Amygdala (tissue), 56 donors: ENCODE data around the gene LGMN.
"Not testable (repeated sequence)": the region's sequence is repeated elsewhere in the genome, so short reads cannot be mapped to it uniquely, and the experiment has no call there.

Experiments
- DNase-seq, 56 donors: peaks; one replicate each; lab custom pipeline; 2025; lab: John Stamatoyannopoulos, UW

LGMN gene

DNA sequence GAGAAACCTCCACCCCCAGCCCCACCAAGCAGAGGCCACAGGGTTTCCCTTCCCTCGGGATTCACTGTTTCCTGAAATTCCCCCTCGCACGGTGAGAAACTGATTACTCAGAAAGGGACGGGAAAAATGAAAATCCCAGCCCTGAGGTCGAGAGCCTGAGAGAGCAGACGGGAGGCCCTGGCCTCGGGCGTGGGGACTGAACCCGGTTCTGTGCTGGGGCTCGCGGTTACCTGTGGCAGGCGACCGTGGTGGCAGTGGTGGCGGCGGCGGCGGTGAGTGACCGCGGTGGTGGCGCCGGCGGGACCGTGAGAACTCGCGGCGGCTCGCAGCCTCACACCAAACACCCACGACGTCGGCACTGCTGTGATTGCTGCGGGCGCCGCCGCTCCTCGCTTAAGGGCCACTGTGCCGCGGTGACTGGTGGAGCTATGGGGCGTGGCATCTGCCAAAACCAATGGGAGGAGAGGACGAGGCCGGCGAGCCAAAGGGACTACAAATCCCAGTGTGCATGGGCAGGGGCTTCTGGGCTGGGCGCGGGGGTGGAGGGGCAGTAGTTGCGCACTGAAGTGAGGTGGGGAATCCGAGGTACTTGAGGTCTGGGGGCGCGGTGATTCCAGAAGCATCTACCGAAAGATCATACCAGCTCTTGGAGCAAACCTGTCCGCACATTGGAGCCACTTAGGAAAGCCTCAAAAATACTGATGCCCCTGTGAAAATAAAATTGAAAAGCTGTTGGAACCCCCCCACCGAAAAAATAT is at the start of gene LGMN:
Gene LGMN (minus strand): TSS at position 369 of the 758 bp plus-strand sequence. CDS start 15,841 bp downstream, outside the sequence.
- peak; percentile 26 to 98 (median 95) for DNase-seq

DNA sequence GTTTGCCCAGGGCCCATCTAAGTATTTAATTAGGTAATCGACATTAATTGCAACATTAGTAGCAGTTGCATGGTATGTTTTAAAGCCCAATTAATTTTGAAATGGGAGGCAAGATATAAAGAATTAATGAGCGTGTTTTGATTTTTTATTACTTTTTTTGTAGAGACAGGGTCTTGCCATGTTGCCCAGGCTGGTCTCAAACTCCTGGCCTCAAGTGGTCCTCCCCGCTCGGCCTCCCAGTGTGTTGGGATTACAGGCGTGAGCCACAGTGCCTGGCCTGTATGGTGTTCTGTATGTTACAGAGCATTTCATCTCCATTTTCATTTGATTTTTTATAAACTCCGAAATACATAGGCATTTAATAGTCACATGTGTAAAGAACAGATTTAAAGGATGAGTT is 46.5 kb upstream of the LGMN start:
- DNase-seq = no peak

DNA sequence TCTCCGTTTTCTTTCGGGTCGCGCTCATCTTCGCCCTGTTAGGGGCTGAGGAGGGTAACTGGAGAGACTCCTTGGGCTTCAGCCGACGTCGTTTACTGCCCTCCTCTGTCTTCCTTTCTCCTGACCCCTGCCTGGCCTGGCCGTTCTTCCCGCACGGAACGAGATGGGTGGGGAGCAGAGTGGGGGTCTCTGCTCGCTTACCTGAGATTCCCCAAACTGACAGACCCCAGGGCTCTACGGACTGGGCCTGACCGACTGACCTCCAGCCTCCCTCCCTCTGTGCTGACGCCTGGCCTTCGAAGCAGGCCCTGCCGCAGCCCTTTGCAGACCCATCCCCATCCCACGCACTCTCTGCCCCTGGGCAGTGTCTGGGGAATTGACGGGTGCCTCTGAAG is 46.1 kb upstream of the LGMN start:
- peak in 1 of 56 donors; percentile 16 for DNase-seq

DNA sequence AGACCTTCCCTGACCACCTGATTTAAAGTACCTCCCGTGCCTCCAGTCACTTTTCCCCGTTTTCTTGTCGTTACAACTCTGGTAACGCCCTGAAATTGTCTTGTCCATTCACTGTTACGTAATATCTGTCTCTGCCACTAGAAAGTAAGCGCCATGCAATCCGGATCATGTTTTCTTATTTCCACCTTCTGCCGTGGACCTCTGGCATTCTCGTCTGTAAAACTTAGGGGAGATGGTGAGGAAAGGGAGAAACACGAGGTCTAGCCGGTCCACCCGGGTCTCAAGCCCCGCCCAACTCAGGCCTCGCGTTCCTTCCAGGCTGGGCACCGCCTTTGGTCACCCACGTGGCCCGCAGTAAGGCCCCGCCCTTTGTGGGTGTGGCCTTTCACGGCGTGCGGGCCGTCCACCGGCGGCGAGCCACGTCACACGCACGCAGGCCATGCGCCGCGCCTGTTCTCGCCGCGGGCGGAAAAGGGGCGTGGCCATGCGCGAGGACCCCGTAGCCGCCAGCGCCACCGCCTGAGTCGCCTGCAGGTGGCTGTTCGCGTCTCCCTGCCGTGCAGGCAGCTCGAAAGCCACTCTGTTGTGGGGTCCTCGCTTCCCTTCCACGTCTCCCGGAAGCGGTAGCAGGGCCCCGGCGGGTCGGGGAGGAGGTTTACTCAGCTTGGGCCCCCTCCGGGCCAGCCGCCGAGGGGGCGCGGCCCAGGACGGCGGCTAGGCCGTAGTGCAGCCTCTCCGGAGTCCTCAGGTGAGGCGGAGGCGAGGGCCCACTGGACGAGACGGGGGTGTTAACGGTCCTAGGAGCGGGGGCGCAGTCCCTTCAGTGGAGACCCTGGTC is 45.5 kb upstream of the LGMN start, which contains the start of gene GOLGA5:
Gene GOLGA5 (plus strand): TSS at position 597 of the 838 bp plus-strand sequence. CDS start 3,133 bp downstream, outside the sequence.
- DNase-seq = peak; percentile 59 to 100 (median 97)

DNA sequence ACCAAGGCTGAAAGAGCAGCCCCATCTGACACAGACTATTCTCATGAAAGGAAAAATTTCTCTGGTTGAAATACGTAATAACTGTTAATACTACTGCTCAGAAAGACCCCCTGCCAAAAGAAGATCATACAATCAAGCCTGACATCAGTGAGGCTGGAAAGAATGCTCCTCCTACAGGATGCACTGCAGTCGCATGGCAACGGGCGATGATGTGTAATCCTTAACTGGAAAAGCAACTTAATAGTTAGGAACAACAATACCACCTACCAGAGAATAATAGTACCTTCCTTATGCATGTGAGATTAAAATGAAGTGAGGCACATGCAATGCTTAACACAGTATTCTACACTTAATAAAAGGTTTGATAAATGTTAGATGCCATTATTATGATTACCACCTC is 44.5 kb upstream of the LGMN start:
- DNase-seq = no peak

DNA sequence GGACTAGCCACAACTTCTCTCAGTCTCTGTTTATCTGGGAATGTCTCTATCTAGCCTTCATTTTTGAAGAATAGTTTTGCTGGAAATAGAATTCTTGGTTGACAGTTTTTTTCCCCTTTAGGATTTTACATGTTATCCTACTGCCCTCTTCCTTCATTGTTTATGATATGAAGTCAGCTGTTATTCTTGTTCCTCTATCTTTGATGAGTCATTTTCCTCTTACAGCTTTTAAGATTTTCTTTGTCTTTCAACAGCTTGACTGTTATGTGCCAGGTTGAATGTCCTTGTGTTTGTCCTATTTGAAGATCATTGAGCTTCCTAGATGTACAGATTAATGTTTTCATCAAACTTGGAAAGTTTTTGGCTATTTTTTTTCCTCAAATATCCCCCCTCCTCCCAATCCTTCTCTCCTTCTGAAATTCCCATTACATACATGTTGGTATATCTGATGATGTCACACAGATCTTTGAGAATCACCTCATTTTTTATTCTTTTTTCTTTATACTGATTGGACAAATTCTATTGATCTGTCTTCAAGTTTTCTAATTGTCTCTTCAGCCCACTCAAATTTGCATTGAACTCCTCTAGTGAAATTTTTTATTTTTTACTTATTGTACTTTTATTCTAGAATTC is 41.1 kb upstream of the LGMN start:
- no peak for DNase-seq

DNA sequence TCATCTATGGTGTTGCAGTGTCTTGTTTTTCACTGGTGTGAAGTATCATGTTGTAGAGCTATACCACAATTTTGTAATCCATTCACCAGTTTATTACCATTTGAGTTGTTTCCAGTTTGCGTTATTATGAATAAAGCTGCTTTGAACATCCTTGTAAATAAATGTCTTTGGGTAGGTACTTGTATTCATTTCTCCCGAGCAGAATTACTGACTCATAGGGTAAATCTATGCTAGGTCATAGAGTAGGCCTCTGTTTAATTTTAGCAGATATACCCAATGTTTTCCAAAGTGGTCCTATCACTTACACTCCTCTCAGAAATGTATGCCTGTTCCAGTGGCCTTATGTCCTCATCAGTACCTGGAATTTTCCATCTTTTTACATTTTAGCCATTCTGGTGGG is 39.1 kb upstream of the LGMN start:
- no peak for DNase-seq

DNA sequence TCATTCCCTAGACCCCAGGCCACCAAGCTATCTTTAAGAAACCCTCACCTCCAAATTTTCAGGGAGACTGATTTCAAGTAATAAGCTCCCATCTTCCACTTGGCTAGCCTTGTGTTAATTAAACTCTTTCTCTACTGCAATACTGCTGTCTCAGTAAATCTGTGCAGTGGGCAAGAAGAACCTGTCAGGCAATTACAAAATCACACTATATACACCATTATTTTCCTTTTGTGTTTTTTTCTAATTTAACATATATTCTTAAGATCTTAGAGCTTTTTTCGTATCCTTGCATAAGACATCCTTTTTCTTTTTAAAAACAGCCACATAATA is 38.0 kb upstream of the LGMN start:
- DNase-seq = no peak

DNA sequence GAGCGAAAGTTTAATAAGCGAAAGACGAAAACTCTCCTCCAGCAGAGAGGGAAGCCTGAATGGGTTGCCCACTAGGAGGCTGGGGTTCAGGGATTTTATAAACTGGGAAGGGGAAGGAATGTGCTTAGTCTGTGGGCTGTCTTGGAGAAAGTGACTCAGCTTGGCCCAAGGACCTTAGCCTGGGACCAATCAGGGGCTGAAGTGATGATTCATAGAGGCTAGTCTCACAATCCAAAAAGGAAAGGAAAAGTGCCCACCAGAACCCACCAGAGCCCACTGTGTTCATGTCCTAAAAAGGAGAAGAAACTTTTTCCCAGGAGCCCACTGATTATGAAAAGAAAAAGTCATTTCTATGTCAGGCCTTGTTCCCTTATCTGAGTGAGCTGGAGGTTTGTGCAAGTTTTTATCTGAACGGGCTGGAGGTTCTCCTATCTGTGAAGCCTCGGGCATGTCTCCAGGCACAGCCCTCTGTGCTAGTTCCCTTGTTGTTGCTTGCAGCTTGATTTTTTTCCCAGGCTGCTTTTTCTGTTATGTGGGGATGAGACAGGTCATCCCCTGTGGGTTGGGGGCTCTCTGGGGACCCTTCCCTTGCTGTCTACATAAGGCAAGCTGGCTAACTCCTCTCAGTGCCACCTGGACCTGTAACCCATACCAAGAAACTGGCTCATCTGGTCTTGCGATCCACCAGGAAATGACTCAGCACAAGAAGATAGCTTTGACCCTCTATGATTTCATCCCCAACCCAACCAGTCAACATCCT is 37.4 kb upstream of the LGMN start:
- DNase-seq = peak in 2 of 56 donors; percentile 3 to 6

DNA sequence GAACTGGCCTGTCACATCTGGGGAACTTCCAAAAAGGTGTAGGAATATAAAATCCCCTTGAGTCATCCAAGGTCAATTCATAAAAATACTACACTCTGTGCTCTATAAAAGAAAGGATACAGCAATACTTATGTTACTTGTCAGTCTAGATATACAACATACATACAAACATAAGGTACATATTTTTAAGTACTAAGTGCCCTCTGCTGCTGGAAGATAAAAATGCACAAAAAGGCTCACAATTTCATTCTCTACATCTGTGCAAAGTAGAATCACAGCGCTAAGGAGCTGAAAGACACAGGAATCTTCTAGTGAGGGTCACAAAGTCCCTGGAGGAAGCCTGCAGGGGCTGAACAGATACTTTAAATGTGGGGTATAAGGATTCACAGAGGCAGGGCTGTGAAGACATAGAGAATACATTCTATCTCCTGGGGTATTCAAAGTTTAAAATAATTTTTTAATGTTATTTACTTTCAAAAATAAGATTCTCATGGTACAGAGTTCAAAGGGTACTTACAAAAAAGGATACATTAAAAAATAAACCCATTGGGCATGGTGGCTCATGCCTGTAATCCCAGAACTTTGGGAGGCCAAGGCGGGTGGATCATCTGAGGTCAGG is 35.5 kb upstream of the LGMN start:
- DNase-seq = peak in 8 of 56 donors; percentile 0 to 68 (median 8)

DNA sequence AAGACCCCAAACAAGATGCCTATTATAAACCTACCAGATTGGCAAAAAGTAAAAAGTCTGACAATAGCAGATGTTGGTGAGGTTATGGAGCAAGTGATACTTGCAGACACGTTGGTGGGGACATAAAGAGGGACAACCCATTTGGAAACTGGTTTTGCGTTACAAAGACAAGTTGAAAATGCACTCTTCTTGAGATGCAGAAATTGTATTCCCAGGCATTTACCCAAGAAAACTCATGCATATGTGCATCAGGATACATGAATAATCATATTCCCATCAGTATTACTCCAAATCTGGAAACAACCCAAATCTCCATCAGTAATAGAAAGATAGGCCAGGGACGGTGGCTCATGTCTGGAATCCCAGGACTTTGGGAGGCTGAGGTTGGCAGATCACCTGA is 32.9 kb upstream of the LGMN start:
- no peak for DNase-seq

DNA sequence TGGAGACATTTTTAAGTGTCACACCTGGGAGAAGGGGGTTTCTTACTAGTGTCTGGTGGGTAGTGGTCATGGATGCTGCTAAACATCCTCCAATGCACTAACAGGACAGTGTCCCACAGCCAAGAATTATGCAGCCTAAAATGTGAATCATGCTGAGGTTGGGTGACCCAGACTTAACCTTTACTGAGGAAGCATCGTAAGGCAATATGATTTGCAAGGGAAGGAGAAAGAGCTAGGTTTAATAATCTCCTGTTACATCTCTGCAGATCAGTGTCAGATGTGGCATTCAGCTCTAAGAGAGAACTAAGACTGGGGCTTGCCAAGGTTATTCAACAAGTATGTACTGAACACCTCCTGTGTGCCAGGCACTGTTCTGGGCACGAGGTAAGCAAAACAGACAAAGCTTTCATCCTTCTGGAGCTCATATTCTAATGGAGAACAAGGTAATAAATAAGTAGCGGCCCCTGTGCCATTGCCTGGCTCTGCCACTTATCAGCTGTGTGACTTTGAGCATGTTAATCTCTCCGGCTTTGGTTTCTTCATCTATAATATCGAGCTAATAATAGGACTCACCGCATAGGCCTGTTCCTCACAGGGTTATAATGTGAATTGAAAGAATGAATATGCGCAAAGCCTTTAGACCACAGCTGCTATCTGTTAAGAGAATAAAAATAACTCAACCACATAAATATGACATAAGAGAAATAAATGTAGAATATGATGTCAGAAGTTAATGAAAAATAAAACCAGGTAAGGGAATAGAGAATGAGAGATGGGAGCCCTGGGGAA is 32.2 kb upstream of the LGMN start:
- no peak for DNase-seq

DNA sequence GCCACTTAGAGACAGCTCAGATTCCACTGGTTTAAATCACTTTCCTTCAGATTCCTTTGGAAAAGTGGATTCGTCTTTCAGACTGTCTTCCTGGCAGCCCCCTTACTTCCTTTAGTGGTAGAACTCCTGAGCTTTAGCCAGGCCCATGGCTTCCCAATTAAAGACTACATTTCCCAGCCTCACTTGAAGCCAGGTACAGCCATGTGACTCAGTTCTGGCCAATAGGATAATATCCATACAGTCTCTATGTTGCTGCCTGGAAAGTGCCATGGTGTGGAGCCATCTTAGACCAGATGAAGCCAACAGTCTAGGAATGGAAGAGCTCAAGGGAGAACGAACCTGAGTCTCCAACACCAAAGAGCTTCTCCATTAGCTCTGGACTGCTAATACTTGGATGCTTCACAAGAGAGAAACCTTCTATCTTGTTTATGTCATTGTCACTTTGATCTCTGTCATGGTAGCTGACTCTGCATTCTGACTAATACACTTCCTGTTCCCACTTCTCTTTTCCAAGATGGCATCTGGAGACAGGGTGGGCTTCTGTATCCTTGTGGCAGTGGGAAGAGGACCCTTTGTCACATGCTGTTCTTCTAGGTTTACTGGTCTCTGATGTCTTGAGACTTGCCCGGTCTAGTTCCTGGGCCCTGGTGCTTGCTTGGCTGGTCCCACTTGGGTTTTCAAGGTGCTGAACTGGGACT is 30.6 kb upstream of the LGMN start:
- not testable (repeated sequence) for DNase-seq

DNA sequence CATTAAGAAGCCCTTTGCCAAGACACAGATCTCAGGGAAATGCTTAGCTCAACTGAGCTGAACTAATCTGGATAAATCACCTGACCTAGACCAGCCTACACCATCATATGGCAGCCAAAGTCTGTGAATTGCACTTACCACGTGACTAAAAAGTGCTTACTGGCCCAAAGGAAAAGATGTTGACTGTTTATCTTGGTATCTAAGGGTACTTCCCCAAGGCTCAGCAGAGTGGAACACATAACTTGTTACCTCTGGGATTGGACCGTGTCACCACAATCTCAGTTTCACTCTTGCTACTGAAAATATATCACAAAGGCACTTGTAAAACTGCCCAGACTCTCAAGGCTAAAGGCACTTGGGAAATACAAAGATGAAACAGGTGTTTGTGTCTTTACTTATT is 26.9 kb upstream of the LGMN start:
- DNase-seq = not testable (repeated sequence)

DNA sequence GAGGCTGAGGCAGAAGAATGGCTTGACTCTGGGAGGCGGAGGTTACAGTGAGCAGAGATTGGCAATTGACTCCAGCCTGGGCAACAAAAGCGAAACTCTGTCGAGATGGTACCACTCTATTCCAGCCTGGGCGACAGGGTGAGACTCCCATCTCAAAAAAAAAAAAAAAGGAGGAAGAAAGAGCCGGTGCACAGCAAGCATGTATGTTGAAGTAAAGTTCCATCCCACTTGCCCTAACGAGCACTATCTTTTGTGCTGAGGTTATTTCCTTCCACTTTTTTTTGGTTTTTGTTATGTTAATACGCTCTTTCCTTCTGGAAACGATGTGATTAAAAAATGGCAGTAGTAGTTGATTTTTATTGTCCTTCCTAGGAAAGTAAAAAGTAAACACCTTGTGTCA is 26.1 kb upstream of the LGMN start:
- no peak for DNase-seq

DNA sequence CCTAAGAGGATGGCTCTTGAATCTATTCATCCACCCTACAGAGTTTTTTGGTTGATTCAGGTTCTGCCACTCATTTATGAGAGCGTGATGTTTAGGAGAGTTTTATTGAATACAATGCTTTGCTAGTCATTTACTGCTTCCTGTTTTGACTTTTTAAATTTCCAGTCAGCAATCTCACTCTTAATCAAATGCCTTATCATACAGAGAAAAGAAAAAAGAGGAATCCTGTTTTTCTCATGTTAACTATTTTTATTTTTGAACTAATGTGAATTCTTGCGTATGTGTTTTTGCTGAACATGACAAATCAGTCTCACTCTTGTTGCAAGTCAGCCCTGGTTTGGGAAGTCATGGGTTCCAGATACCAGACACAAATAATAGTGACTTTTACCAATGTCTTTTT is 22.1 kb upstream of the LGMN start:
- no peak for DNase-seq

DNA sequence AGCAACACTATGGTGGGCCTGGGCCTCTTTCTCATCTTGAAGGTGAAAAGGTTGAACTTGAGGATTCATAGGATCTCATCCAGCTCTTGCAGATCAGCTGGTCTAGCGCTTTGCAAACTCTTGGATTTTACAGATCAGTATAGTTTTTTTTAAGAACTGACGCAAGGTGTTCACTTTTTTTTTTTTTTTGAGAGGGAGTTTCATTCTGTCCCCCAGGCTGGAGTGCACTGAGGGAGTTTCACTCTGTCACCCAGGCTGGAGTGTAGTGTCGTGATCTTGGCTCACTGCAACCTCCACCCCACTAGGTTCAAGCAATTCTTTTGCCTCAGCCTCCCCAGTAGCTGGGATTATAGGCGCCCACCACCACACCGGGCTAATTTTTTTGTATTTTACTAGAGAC is 20.4 kb upstream of the LGMN start:
- DNase-seq = no peak

DNA sequence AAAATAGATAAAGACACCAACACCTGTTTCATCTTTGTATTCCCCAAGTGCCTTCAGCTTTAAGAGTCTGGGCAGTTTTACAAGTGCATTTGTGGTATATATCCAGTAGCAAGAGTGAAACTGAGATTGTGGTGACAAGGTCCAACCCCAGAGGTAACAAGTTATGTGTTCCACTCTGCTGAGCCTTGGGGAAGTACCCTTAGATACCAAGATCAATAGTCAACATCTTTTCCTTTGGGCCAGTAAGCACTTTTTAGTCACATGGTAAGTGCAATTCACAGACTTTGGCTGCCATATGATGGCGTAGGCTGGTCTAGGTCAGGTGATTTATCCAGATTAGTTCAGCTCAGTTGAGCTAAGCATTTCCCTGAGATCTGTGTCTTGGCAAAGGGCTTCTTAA is 19.8 kb upstream of the LGMN start:
- not testable (repeated sequence) for DNase-seq
